Esophagus (tissue), 2 donors: ENCODE data around the gene PLCD3. TPM values are rescaled to one million over a fixed set of nuclear protein-coding genes. Genes with fewer than 3 reads are reported as not detected.
A peak's percentile ranks its signal among the peaks of the same experiment; 100 is the strongest.

ENCODE experiments used
- H3K27ac ChIP-seq, 2 donors: one replicate each; pipeline ENCODE4 v1.5.1; 2013; ENCODE audit warnings: low read depth in 2 of 2, mild to moderate bottlenecking in 2 of 2, inconsistent platforms in 1 of 2, low read length in 1 of 2, moderate library complexity in 1 of 2
- H3K27me3 ChIP-seq, 2 donors: one replicate each; pipeline ENCODE4 v1.6.1; 2013; ENCODE audit warnings: low read length in 2 of 2, control low read depth in 1 of 2, mild to moderate bottlenecking in 1 of 2; ENCODE audit not compliant: insufficient read depth in 2 of 2, control insufficient read depth in 1 of 2
- H3K36me3 ChIP-seq, 2 donors: one replicate each; pipeline ENCODE4 v1.6.1; 2013; ENCODE audit warnings: low read length in 1 of 2; ENCODE audit not compliant: control insufficient read depth in 2 of 2, insufficient read depth in 2 of 2
- H3K4me1 ChIP-seq, 2 donors: one replicate each; pipeline ENCODE4 v1.6.1; 2013; ENCODE audit warnings: low read length in 1 of 2; ENCODE audit not compliant: control insufficient read depth in 2 of 2, insufficient read depth in 2 of 2
- H3K4me3 ChIP-seq, 2 donors: one replicate each; pipeline ENCODE4 v1.5.1; 2013; ENCODE audit warnings: low read length in 2 of 2, mild to moderate bottlenecking in 2 of 2, low read depth in 1 of 2, moderate library complexity in 1 of 2
- H3K9me3 ChIP-seq, 2 donors: one replicate each; pipeline ENCODE4 v1.6.1; 2013; ENCODE audit warnings: mild to moderate bottlenecking in 2 of 2, low read depth in 1 of 2, low read length in 1 of 2, moderate library complexity in 1 of 2; ENCODE audit not compliant: control insufficient read depth in 2 of 2, insufficient read depth in 1 of 2
- WGBS, 2 donors: extraction: QIAGEN DNeasy Blood & Tissue Kit; methylation state at CpG; one replicate each; pipeline ENCODE4 v1.1.7; 2013; 5-methylcytosine and 5-hydroxymethylcytosine counted together
- polyA plus RNA-seq, 2 donors: library from polyadenylated mRNA; stranded (reverse); fragments of 200-250 nt; gene quantifications; one replicate each; pipeline ENCODE4 v1.2.3, GENCODE V29; 2013
- donor health status: healthy with polysubstance abuse.
- donor health status: Bipolar disorder and iron deficiency.

PLCD3 gene
- polyA plus RNA-seq, 2 donors: 34.2 to 47.3 TPM

GRCh38 chr17:45150911-45151809 is 18.8 kb upstream of the PLCD3 start:
- WGBS, 2 donors: 27 to 29% methylated on average over 8 of the region's 8 CpGs
- Histone ChIP-seq H3K4me1 (peaks cover 0 to 2% of the 10 kb centered on the region in 2 donors), H3K27ac (peak overlapping the region; percentile 62 to 68)

DNA sequence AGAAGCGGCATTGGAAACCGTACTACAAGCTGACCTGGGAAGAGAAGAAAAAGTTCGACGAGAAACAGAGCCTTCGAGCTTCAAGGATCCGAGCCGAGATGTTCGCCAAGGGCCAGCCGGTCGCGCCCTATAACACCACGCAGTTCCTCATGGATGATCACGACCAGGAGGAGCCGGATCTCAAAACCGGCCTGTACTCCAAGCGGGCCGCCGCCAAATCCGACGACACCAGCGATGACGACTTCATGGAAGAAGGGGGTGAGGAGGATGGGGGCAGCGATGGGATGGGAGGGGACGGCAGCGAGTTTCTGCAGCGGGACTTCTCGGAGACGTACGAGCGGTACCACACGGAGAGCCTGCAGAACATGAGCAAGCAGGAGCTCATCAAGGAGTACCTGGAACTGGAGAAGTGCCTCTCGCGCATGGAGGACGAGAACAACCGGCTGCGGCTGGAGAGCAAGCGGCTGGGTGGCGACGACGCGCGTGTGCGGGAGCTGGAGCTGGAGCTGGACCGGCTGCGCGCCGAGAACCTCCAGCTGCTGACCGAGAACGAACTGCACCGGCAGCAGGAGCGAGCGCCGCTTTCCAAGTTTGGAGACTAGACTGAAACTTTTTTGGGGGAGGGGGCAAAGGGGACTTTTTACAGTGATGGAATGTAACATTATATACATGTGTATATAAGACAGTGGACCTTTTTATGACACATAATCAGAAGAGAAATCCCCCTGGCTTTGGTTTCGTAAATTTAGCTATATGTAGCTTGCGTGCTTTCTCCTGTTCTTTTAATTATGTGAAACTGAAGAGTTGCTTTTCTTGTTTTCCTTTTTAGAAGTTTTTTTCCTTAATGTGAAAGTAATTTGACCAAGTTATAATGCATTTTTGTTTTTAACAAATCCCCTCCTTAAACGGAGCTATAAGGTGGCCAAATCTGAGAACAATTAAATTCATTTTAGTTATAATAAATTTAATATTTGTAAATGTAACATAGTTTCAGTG is 17.7 kb upstream of the PLCD3 start:
- Histone ChIP-seq H3K4me1 (peaks cover 2% of the 10 kb centered on the region in 2 donors), H3K4me3 (peak overlapping the region; percentile 80 to 96), H3K36me3 (no peaks in the 10 kb centered on the region), H3K27me3 (no peaks in the 10 kb centered on the region), H3K9me3 (no peaks in the 10 kb centered on the region), H3K27ac (peak overlapping the region; percentile 98 to 99)
- WGBS, 2 donors: 1% methylated on average over 56 of the region's 56 CpGs

More at GRCh38 chr17:45150911-45151809, 18.8 kb upstream of the PLCD3 start:
- Histone ChIP-seq H3K36me3 (no peaks in the 10 kb centered on the region), H3K9me3 (no peaks in the 10 kb centered on the region), H3K4me3 (peak overlapping the region in 1 of 2 donors; percentile 96), H3K27me3 (no peaks in the 10 kb centered on the region)

DNA sequence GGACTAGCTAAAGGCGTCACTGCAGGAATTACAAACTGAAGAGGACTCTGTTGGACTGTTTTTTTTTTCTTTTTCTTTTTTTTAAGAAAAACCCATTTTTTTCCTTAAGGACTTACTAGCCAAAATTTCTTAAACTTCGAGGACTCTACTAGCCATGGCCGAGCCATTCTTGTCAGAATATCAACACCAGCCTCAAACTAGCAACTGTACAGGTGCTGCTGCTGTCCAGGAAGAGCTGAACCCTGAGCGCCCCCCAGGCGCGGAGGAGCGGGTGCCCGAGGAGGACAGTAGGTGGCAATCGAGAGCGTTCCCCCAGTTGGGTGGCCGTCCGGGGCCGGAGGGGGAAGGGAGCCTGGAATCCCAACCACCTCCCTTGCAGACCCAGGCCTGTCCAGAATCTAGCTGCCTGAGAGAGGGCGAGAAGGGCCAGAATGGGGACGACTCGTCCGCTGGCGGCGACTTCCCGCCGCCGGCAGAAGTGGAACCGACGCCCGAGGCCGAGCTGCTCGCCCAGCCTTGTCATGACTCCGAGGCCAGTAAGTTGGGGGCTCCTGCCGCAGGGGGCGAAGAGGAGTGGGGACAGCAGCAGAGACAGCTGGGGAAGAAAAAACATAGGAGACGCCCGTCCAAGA is 16.8 kb upstream of the PLCD3 start:
- Histone ChIP-seq H3K4me1 (peaks cover 2 to 5% of the 10 kb centered on the region in 2 donors), H3K36me3 (no peaks in the 10 kb centered on the region), H3K9me3 (no peaks in the 10 kb centered on the region), H3K4me3 (peak overlapping the region; percentile 80 to 96), H3K27me3 (no peaks in the 10 kb centered on the region), H3K27ac (peak overlapping the region; percentile 98 to 99)
- 0% methylated on average over 32 of the region's 32 CpGs for WGBS, 2 donors

GRCh38 chr17:45148183-45149036 is 16.1 kb upstream of the PLCD3 start, which contains the start of gene HEXIM1:
TSS of gene HEXIM1 (plus strand) at chr17:45148475. CDS start at chr17:45149191, 716 bp downstream.
- no peaks in the 10 kb centered on the region for H3K9me3 ChIP-seq
- 0% methylated on average over 58 of the region's 58 CpGs for WGBS, 2 donors
- peak within 1 kb of the TSS; percentile 98 to 99 for H3K27ac ChIP-seq
- no peaks in the 10 kb centered on the region for H3K36me3 ChIP-seq
- peak within 1 kb of the TSS; percentile 80 to 96 for H3K4me3 ChIP-seq
- no peaks in the 10 kb centered on the region for H3K27me3 ChIP-seq
- H3K4me1 ChIP-seq: peaks cover 2 to 5% of the 10 kb centered on the region in 2 donors

DNA sequence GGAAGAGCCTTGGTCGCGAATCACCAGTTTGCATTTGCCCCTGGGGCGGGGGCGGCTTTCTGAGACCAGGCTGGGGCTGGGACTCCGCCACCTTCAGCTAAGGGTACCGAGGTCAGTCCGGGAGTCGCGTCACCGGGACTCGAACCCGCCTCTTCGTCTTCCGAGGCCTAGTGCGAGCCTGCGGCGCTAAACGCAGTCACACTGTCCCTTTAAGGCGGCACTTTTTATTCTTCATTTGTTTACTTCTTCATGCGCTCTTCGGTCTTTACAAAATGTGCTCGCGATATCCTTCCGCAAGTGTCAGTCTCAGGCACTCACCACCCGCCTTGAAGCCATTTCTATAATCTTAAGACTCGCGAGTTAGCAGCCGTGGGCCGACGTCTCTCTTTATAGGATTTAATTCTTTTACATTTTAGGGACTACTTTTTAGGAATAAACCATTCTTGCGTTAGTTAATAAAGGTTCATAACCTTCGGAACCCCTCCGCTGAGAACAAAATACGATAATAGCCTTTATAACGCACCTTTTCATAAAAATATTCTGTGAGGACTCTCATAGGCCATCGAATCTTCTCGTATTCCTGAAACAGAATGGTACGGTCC is 15.4 kb upstream of the PLCD3 start:
- Histone ChIP-seq H3K27ac (peak overlapping the region; percentile 97 to 98), H3K9me3 (no peaks in the 10 kb centered on the region), H3K4me1 (peaks cover 2 to 5% of the 10 kb centered on the region in 2 donors), H3K27me3 (no peaks in the 10 kb centered on the region), H3K4me3 (peak overlapping the region; percentile 58 to 59), H3K36me3 (no peaks in the 10 kb centered on the region)
- WGBS, 2 donors: 0% methylated on average over 34 to 38 of the region's 38 CpGs

GRCh38 chr17:45146890-45147580 is 14.7 kb upstream of the PLCD3 start:
- 6 to 7% methylated on average over 23 to 29 of the region's 29 CpGs for WGBS, 2 donors
- H3K4me1 ChIP-seq: peaks cover 2 to 5% of the 10 kb centered on the region in 2 donors
- H3K4me3 ChIP-seq: peak overlapping the region; percentile 58 to 59
- H3K27me3 ChIP-seq: no peaks in the 10 kb centered on the region
- no peaks in the 10 kb centered on the region for H3K36me3 ChIP-seq
- H3K27ac ChIP-seq: peak overlapping the region; percentile 97 to 98
- no peaks in the 10 kb centered on the region for H3K9me3 ChIP-seq

GRCh38 chr17:45146592-45146889 is 14.2 kb upstream of the PLCD3 start:
- Histone ChIP-seq H3K4me1 (peaks cover 2 to 5% of the 10 kb centered on the region in 2 donors), H3K9me3 (no peaks in the 10 kb centered on the region)
- 68 to 75% methylated on average over 4 of the region's 4 CpGs for WGBS, 2 donors

DNA sequence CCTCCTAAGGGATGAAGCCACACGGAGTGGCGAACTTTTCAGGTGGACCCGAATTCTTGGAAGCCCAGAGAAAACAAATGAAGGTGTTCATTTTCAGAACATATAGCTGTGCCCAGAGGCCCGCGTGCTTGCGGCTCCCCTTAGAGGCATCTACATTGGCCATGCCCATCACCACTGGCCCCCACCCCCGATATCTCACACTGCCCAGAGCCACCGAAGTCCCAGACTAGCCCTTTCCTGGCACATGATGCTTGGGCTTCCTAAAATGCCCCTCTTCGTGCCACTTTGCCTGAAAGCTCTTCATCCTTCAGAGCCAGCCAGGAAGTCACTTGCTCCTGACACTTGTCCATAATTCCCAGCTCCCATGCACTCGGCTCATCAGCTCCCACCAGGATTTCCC is 13.9 kb upstream of the PLCD3 start:
- Histone ChIP-seq H3K36me3 (no peaks in the 10 kb centered on the region), H3K4me1 (peaks cover 2 to 5% of the 10 kb centered on the region in 2 donors), H3K9me3 (no peaks in the 10 kb centered on the region), H3K27ac (peak overlapping the region; percentile 97 to 98), H3K27me3 (no peaks in the 10 kb centered on the region), H3K4me3 (no peak overlapping the region)
- WGBS, 2 donors: 84 to 86% methylated on average over 10 of the region's 10 CpGs

More at GRCh38 chr17:45146592-45146889, 14.2 kb upstream of the PLCD3 start:
- Histone ChIP-seq H3K27ac (peak overlapping the region; percentile 97 to 98), H3K27me3 (no peaks in the 10 kb centered on the region), H3K36me3 (no peaks in the 10 kb centered on the region), H3K4me3 (no peak overlapping the region)
